Right cardiac atrium (tissue), 5 donors: ENCODE data around the gene TCAIM. TPM values are rescaled to one million over a fixed set of nuclear protein-coding genes. Genes with fewer than 3 reads are reported as not detected.
A peak's percentile ranks its signal among the peaks of the same experiment; 100 is the strongest.
"Not testable (repeated sequence)": the region's sequence is repeated elsewhere in the genome, so short reads cannot be mapped to it uniquely, and the experiment has no call there.

Experiments used
- ATAC-seq, 2 donors: fragments of 200-7000 bp; cut with Tn5 transposase; one replicate each; pipeline versions ENCODE4 v1.8.0 to v1.9.1; 2020; ENCODE audit warnings: moderate library complexity in 2 of 2, mild to moderate bottlenecking in 1 of 2
- DNase-seq, 3 donors: peaks; one replicate each; pipeline ENCODE4 v3.0.0-alpha.2; 2020
- H3K27ac ChIP-seq: one replicate; pipeline ENCODE4 v1.5.1; 2013; ENCODE audit warnings: mild to moderate bottlenecking, low read length, control low read depth, moderate library complexity
- H3K27me3 ChIP-seq: one replicate; pipeline ENCODE4 v1.6.1; 2013; ENCODE audit not compliant: control insufficient read depth, insufficient read depth
- H3K4me1 ChIP-seq: one replicate; pipeline ENCODE4 v1.6.1; 2013; ENCODE audit warnings: low read length; ENCODE audit not compliant: control insufficient read depth, insufficient read depth
- H3K4me3 ChIP-seq: one replicate; pipeline ENCODE4 v1.5.1; 2013; ENCODE audit warnings: low read length, control low read depth
- H3K9me3 ChIP-seq: one replicate; pipeline ENCODE4 v1.6.1; 2013; ENCODE audit warnings: low read length; ENCODE audit not compliant: control insufficient read depth
- WGBS: extraction: QIAGEN DNeasy Blood & Tissue Kit; methylation state at CpG from one replicate; pipeline ENCODE4 v1.1.7; 2013; 5-methylcytosine and 5-hydroxymethylcytosine counted together
- intact Hi-C, 4 donors: fragments of 100-400 bp; cut with DNase I; formaldehyde crosslinking; loops; one replicate each; pipeline versions ENCODE4 v1.11.0 to v1.14.0; 2022 to 2023
- polyA plus RNA-seq: library from polyadenylated mRNA; stranded (reverse); fragments of 200-250 nt; gene quantifications from one replicate; pipeline ENCODE4 v1.2.3, GENCODE V29; 2013
- total RNA-seq, 4 donors: library from RNA; stranded (reverse); fragmentation: NEBNext Ultra II Directional; extraction: Animal tissue kit (Norgen Biotek cat#: 25700); gene quantifications; one replicate each; pipeline ENCODE4 v1.2.1, GENCODE V29; 2021
- donor health status: healthy with polysubstance abuse.
- donor health status: DM: no; HTN: yes; CAD: no.
- donor health status: DM: no; HTN: no; CAD: no.
- donor health status: DM: no; HTN: yes; CAD: no; lungs with severe emphysema.
- donor health status: DM: yes; HTN: yes; CAD: no.

TCAIM gene
- total and polyA plus RNA-seq, 5 donors, result 18.3 to 29.3 (median 28.3) TPM

- ATAC-seq, result no peak
- Histone ChIP-seq H3K4me1 (no peaks in the 10 kb centered on the region), H3K27ac (no peak overlapping the region), H3K4me3 (no peak overlapping the region), H3K9me3 (no peaks in the 10 kb centered on the region), H3K27me3 (no peaks in the 10 kb centered on the region)
- intact Hi-C loops, result no loop called here
- WGBS, result 93% methylated on average over 9 of the region's 9 CpGs
- no peak for DNase-seq
These were observed 57.1 kb downstream of the TCAIM start for GRCh38 chr3:44395714-44396113.

GRCh38 chr3:44396200-44397171, 57.9 kb downstream of the TCAIM start:
- H3K27me3 ChIP-seq, result no peaks in the 10 kb centered on the region
- no peak overlapping the region for H3K27ac ChIP-seq
- WGBS, result 92% methylated on average over 9 of the region's 9 CpGs

GRCh38 chr3:44398271-44398670, 59.7 kb downstream of the TCAIM start:
- intact Hi-C loops, ATAC-seq: not testable (repeated sequence)

More at GRCh38 chr3:44396200-44397171, 57.9 kb downstream of the TCAIM start:
- Histone ChIP-seq H3K4me3 (no peak overlapping the region), H3K4me1 (no peaks in the 10 kb centered on the region), H3K9me3 (no peaks in the 10 kb centered on the region)
- DNase-seq (no peak), ATAC-seq (no peak)
- intact Hi-C loops, result no loop called here

GRCh38 chr3:44398853-44399252, 60.3 kb downstream of the TCAIM start:
- peak; percentile 45 to 51 for ATAC-seq

More at GRCh38 chr3:44398271-44398670, 59.7 kb downstream of the TCAIM start:
- H3K4me3 ChIP-seq, DNase-seq, H3K9me3 ChIP-seq, H3K27ac ChIP-seq, H3K4me1 ChIP-seq, H3K27me3 ChIP-seq: not testable (repeated sequence)
- WGBS, result 92% methylated on average over 8 of the region's 8 CpGs

GRCh38 chr3:44400771-44401170, 62.2 kb downstream of the TCAIM start:
- H3K27me3 ChIP-seq, result no peaks in the 10 kb centered on the region
- intact Hi-C loops, result no loop called here
- DNase-seq (no peak), ATAC-seq (no peak)
- no peak overlapping the region for H3K27ac ChIP-seq
- H3K9me3 ChIP-seq, result no peaks in the 10 kb centered on the region
- no peak overlapping the region for H3K4me3 ChIP-seq
- 41% methylated on average over 2 of the region's 2 CpGs for WGBS
- H3K4me1 ChIP-seq, result no peaks in the 10 kb centered on the region

More at GRCh38 chr3:44398853-44399252, 60.3 kb downstream of the TCAIM start:
- no peak for DNase-seq
- Histone ChIP-seq H3K27ac (no peak overlapping the region), H3K4me3 (no peak overlapping the region), H3K4me1 (no peaks in the 10 kb centered on the region), H3K9me3 (no peaks in the 10 kb centered on the region), H3K27me3 (no peaks in the 10 kb centered on the region)
- intact Hi-C loops, result no loop called here
- WGBS, result 57% methylated on average over 4 of the region's 4 CpGs

- peak; percentile 70 to 84 for ATAC-seq
- WGBS, result 81% methylated on average over 3 of the region's 3 CpGs
- no peak for DNase-seq
- intact Hi-C loops, result no loop called here
- no peak overlapping the region for H3K27ac ChIP-seq
- no peaks in the 10 kb centered on the region for H3K27me3 ChIP-seq
- no peak overlapping the region for H3K4me3 ChIP-seq
- H3K4me1 ChIP-seq, result no peaks in the 10 kb centered on the region
- no peaks in the 10 kb centered on the region for H3K9me3 ChIP-seq
These were observed 64.0 kb downstream of the TCAIM start for GRCh38 chr3:44402548-44402947.

GRCh38 chr3:44409640-44410410, 71.3 kb downstream of the TCAIM start:
- intact Hi-C loops, result no loop called here
- peak in 1 of 2 donors; percentile 15 for ATAC-seq
- H3K27ac ChIP-seq, result no peak overlapping the region

GRCh38 chr3:44411031-44411645, 72.6 kb downstream of the TCAIM start:
- intact Hi-C loops, result no loop called here
- ATAC-seq (no peak), DNase-seq (no peak)
- Histone ChIP-seq H3K27me3 (no peaks in the 10 kb centered on the region), H3K4me1 (no peaks in the 10 kb centered on the region), H3K9me3 (no peaks in the 10 kb centered on the region), H3K4me3 (no peak overlapping the region), H3K27ac (no peak overlapping the region)
- 82% methylated on average over 11 of the region's 11 CpGs for WGBS

More at GRCh38 chr3:44409640-44410410, 71.3 kb downstream of the TCAIM start:
- Histone ChIP-seq H3K9me3 (no peaks in the 10 kb centered on the region), H3K4me3 (no peak overlapping the region), H3K4me1 (no peaks in the 10 kb centered on the region), H3K27me3 (no peaks in the 10 kb centered on the region)
- WGBS, result 73% methylated on average over 4 of the region's 4 CpGs
- DNase-seq, result no peak

GRCh38 chr3:44412365-44412764, 73.8 kb downstream of the TCAIM start:
- no peaks in the 10 kb centered on the region for H3K4me1 ChIP-seq
- DNase-seq (no peak), ATAC-seq (peak in 1 of 2 donors; percentile 39)
- 54% methylated on average over 10 of the region's 10 CpGs for WGBS
- H3K27ac ChIP-seq, result no peak overlapping the region
- intact Hi-C loops, result no loop called here
- no peaks in the 10 kb centered on the region for H3K27me3 ChIP-seq
- H3K9me3 ChIP-seq, result no peaks in the 10 kb centered on the region
- H3K4me3 ChIP-seq, result no peak overlapping the region

- no peak overlapping the region for H3K4me3 ChIP-seq
These were observed 76.0 kb downstream of the TCAIM start for GRCh38 chr3:44414517-44415090.

More at GRCh38 chr3:44414517-44415090, 76.0 kb downstream of the TCAIM start:
- H3K27me3 ChIP-seq, result no peaks in the 10 kb centered on the region
- H3K4me1 ChIP-seq, result no peaks in the 10 kb centered on the region
- H3K27ac ChIP-seq, result no peak overlapping the region
- H3K9me3 ChIP-seq, result no peaks in the 10 kb centered on the region
- DNase-seq (peak in 1 of 3 donors; percentile 47), ATAC-seq (no peak)
- 82% methylated on average over 11 of the region's 11 CpGs for WGBS
- intact Hi-C loops, result no loop called here
